HFFc6 (cell line): ENCODE data around the gene CHID1. TPM values are rescaled to one million over a fixed set of nuclear protein-coding genes. Genes with fewer than 3 reads are reported as not detected.

ENCODE experiments used
- DNase-seq: peaks from one replicate; pipeline ENCODE4 v3.0.0-alpha.2; 2018
- H3K27ac Mint-ChIP-seq: 2 replicates; pipeline ENCODE4 v1.8.0; 2020; ENCODE audit warnings: mild to moderate bottlenecking, mixed read lengths
- H3K27me3 Mint-ChIP-seq: 2 replicates; pipeline ENCODE4 v1.8.0; 2021; ENCODE audit warnings: mild to moderate bottlenecking, moderate library complexity, mixed read lengths; ENCODE audit not compliant: insufficient read depth
- H3K36me3 Mint-ChIP-seq: 2 replicates; pipeline ENCODE4 v1.8.0; 2021; ENCODE audit warnings: low read depth, mixed read lengths
- H3K4me1 Mint-ChIP-seq: 2 replicates; pipeline ENCODE4 v1.8.0; 2020; ENCODE audit warnings: low read depth, mixed read lengths
- H3K4me3 Mint-ChIP-seq: 2 replicates; pipeline ENCODE4 v1.8.0; 2020; ENCODE audit warnings: mild to moderate bottlenecking, moderate library complexity, mixed read lengths
- H3K9me3 Mint-ChIP-seq: 2 replicates; pipeline ENCODE4 v1.8.0; 2020; ENCODE audit warnings: mild to moderate bottlenecking, mixed read lengths
- CTCF ChIP-seq: fragments of 200-600 bp; sonication (generic); IDR thresholded peaks from 2 replicates; pipeline ENCODE4 v1.5.0; 2021; ENCODE audit warnings: antibody characterized with exemption, mild to moderate bottlenecking
- long read RNA-seq: library from polyadenylated mRNA; unstranded; transcript quantifications from one replicate; pipeline ENCODE4 v2.0.0, GENCODE V29; 2019
- total RNA-seq, 6 experiments: library from RNA; stranded (reverse); fragmentation: NEBNext Ultra II Directional; extraction: Animal tissue kit (Norgen Biotek cat#: 25700); gene quantifications; 2 replicates in 1 of 6; 3 replicates in 5 of 6; pipeline ENCODE4 v1.2.3, GENCODE V29; 2021

Gene CHID1
- total RNA-seq: 100 to 1,000 TPM; 116 to 145 (median 133) TPM
- long read RNA-seq, transcript CHID1-201 (13 exons, 3,374 nt): major isoform, 78 of 169 reads
- long read RNA-seq, transcript CHID1-203 (14 exons, 1,477 nt): minor isoform, 16 of 169 reads
- long read RNA-seq, transcript CHID1-202 (12 exons, 1,289 nt): minor isoform, 6 of 169 reads
- long read RNA-seq, partial matches to known transcripts: 26 of 169 reads
- long read RNA-seq, other reads (novel, unspliced or antisense): 43 of 169 reads

- Mint-ChIP-seq H3K27me3 (no peaks in the 10 kb centered on the region; the same call in 1 of the 2 replicates), H3K27ac (peak within 1 kb of the TSS; percentile 82), H3K4me1 (peaks cover 24% of the 10 kb centered on the region), H3K4me3 (peak within 1 kb of the TSS; percentile 93), H3K36me3 (0 out of 2 replicates have a peak, but pooled peaks cover 3% of the 10 kb centered on the region), H3K9me3 (no peaks in the 10 kb centered on the region)
- peak; percentile 51 for DNase-seq
- no peak for TF ChIP-seq CTCF
These were observed at the start of gene CHID1 for GRCh38 chr11:910589-911030. Gene CHID1, minus strand, starts transcription at chr11:910810. Its CDS starts 5,994 bp downstream, at chr11:904816.

- Mint-ChIP-seq H3K36me3 (peaks cover 24% of the 10 kb centered on the region), H3K27ac (no peak overlapping the region), H3K9me3 (no peaks in the 10 kb centered on the region; the same call in 1 of the 2 replicates), H3K27me3 (no peaks in the 10 kb centered on the region), H3K4me3 (no peak overlapping the region), H3K4me1 (peaks cover 12% of the 10 kb centered on the region)
- no peak for TF ChIP-seq CTCF
- DNase-seq: no peak
These were observed 49.0 kb upstream of the CHID1 start for GRCh38 chr11:959608-960007.

DNA sequence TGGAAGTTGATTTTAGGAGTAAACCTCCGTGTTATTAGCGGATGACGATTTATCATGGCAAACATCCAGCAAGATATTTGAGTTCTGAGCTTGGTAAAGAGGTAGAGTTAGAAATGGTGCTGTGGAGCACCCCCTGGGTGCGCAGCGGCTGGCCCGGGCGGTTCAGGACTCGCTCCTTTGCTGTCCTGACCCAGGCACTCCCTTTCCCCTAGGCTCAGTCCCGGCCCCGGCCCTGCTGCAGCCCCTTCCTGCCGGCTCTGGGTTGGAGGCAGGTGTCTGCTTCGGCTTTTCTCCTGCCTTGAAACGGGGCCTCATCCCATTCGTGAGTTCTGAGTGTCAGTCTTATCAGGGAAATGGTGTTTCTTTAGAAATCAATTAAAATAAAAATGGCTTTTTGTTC, 48.4 kb upstream of the CHID1 start:
- H3K4me3 Mint-ChIP-seq: no peak overlapping the region
- no peaks in the 10 kb centered on the region for H3K9me3 Mint-ChIP-seq
- H3K36me3 Mint-ChIP-seq: peaks cover 18% of the 10 kb centered on the region
- DNase-seq: no peak
- H3K27me3 Mint-ChIP-seq: no peaks in the 10 kb centered on the region; the same call in 1 of the 2 replicates
- H3K27ac Mint-ChIP-seq: no peak overlapping the region
- peaks cover 17% of the 10 kb centered on the region for H3K4me1 Mint-ChIP-seq
- TF ChIP-seq CTCF: no peak

DNA sequence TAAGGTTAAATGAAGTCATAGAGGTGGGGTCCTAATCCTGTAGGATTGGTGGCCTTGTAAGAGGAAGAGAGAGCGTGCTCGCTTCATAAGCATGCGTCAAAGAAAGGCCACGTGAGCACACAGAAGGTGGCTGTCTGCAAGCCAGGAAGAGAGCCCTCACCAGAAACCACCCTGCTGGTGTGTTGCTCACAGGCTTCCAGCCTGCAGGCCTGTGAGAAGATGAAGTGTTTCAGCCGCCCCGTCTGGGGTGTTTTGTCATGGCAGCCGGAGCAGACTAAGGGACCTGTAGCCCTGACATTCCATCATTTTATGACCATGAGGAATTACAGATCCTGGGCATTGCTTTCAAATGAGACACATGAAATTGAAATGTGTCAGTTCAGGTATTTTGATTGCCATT, 47.5 kb upstream of the CHID1 start:
- peaks cover 9% of the 10 kb centered on the region for H3K36me3 Mint-ChIP-seq
- no peak for TF ChIP-seq CTCF
- no peaks in the 10 kb centered on the region for H3K9me3 Mint-ChIP-seq
- H3K27ac Mint-ChIP-seq: no peak overlapping the region
- H3K4me1 Mint-ChIP-seq: peaks cover 17% of the 10 kb centered on the region
- no peaks in the 10 kb centered on the region; the same call in 1 of the 2 replicates for H3K27me3 Mint-ChIP-seq
- H3K4me3 Mint-ChIP-seq: no peak overlapping the region
- no peak for DNase-seq

- no peak for TF ChIP-seq CTCF
- no peak overlapping the region for H3K27ac Mint-ChIP-seq
These were observed 46.8 kb upstream of the CHID1 start for GRCh38 chr11:957212-957920.

More at GRCh38 chr11:957212-957920, 46.8 kb upstream of the CHID1 start:
- no peaks in the 10 kb centered on the region for H3K9me3 Mint-ChIP-seq
- H3K4me1 Mint-ChIP-seq: peaks cover 17% of the 10 kb centered on the region
- DNase-seq: no peak
- H3K27me3 Mint-ChIP-seq: no peaks in the 10 kb centered on the region; the same call in 1 of the 2 replicates
- H3K4me3 Mint-ChIP-seq: no peak overlapping the region
- peaks cover 5% of the 10 kb centered on the region; the same call in 1 of the 2 replicates for H3K36me3 Mint-ChIP-seq
